Measurements from ENCODE around the gene ANO1. TPM values are rescaled to one million over a fixed set of nuclear protein-coding genes. Genes with fewer than 3 reads are reported as not detected.

ANO1 gene
- total RNA-seq, 1 experiment from 2014 or later: 41.7 TPM

DNA sequence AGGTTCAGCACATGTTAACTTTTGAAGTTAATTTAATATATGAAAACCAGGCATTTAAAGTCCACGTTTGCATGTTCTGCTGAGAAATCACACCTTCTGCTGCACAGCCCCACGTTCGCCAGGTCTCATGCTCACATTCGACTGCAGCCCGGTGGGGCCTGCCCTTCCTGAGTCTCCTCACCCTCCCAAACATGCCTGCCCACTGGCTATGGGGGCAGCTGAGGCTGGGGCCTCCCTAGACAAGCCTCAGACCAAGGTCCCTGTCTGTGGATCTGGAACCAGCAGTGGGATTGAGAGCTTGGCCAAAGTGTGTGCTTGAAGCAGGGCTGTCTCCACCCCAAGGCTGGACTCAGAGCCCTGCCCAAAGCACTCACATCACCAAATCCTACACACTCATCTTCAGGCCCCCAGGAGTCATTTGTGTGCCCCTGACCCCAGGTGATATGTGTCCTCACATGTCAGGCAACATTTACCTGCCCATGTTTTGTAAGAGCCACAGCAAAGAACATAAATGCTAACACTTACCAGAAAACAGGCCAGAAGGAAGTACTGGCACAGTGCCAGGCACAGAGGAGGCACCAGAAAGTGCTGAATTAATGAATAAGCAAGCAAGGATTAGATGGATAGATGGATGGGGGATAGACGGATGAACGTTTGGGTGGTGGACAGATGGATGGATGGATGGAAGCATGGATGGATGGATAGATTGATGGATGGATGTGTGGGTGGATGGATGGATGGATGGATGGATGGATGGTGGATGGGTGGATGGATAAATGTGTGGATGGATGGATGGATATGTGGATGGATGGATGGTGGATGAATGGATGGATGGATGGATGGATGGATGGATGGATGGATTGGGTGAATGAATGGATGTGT lies 115.5 kb downstream of the ANO1 start:
- Histone ChIP-seq H3K27ac (ENCODE audit: low read depth, low read length) (no peak overlapping the region), H3K9me2 (ENCODE audit: insufficient read depth) (no peaks in the 10 kb centered on the region), H3K36me3 (ENCODE audit: control insufficient read depth in 1 of 2, insufficient read depth in 2 of 2, low read length in 2 of 2) (no peaks in the 10 kb centered on the region), H3K9ac (ENCODE audit: low read length) (no peak overlapping the region), H2AFZ (ENCODE audit: low read depth, low read length, poor library complexity, severe bottlenecking) (no peak overlapping the region), H3K4me1 (ENCODE audit: control insufficient read depth in 1 of 2, insufficient read depth in 2 of 2, low read length in 2 of 2) (peaks cover 0 to 15% of the 10 kb centered on the region in 2 experiments; a peak in 2 of 4 replicates), H3K27me3 (ENCODE audit: insufficient read depth, low read length) (no peaks in the 10 kb centered on the region), H3K79me2 (ENCODE audit: insufficient read depth, low read length) (no peaks in the 10 kb centered on the region), H3K4me2 (ENCODE audit: low read length) (no peak overlapping the region), H3K4me3 (replicated peaks in 1 of 2; ENCODE audit: low read depth in 1 of 2, low read length in 2 of 2) (no peak overlapping the region), H4K20me1 (ENCODE audit: insufficient read depth) (no peaks in the 10 kb centered on the region), H3K9me3 (ENCODE audit: control insufficient read depth in 1 of 2, insufficient read depth in 1 of 2, low read depth in 1 of 2, low read length in 2 of 2) (no peaks in the 10 kb centered on the region)
- RAD21 ChIA-PET (ENCODE audit: low non-redundant PET in 1 of 2, low total read pairs in 2 of 2, uncharacterized antibody in 2 of 2, unreplicated experiment in 2 of 2): no interaction called here
- no peak for DNase-seq (ENCODE audit: low read depth, low spot score)
- POLR2A ChIA-PET: no interaction called here
- intact Hi-C loops (cut with micrococcal nuclease): loop anchor here (5.0 kb wide), 2 partner anchors 111 to 506 kb away; no protein-coding TSS in a partner anchor
- TF ChIP-seq ELF1 (IDR thresholded peaks at IDR 0.05; ENCODE audit: borderline replicate concordance, low read depth) (no peak), SIN3A (IDR thresholded peaks at IDR 0.05; ENCODE audit: low read depth) (no peak), EZH2phosphoT487 (IDR thresholded peaks at IDR 0.05; ENCODE audit: borderline replicate concordance) (no peak), FOSL1 (IDR thresholded peaks at IDR 0.05; ENCODE audit: low read depth) (no peak), EGR1 (IDR thresholded peaks at IDR 0.05; ENCODE audit: low read depth) (no peak), RAD21 (IDR thresholded peaks at IDR 0.05; ENCODE audit: low read depth) (no peak), POLR2A (IDR thresholded peaks at IDR 0.05; ENCODE audit: borderline replicate concordance, extremely low read depth, insufficient read depth, insufficient read length) (no peak), YY1 (IDR thresholded peaks at IDR 0.05; ENCODE audit: extremely low read depth, insufficient replicate concordance, low read depth, low read length) (no peak), CEBPB (IDR thresholded peaks at IDR 0.05; ENCODE audit: low read depth) (no peak), CBX3 (IDR thresholded peaks at IDR 0.05; ENCODE audit: low read depth) (no peak), ZFX (IDR thresholded peaks at IDR 0.05) (no peak), JUND (IDR thresholded peaks at IDR 0.05) (no peak), SRF (IDR thresholded peaks at IDR 0.05; ENCODE audit: low read depth) (no peak)
- TF ChIP-seq, protein P1, sequence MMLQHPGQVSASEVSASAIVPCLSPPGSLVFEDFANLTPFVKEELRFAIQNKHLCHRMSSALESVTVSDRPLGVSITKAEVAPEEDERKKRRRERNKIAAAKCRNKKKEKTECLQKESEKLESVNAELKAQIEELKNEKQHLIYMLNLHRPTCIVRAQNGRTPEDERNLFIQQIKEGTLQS (IDR thresholded peaks at IDR 0.05): no peak
- TF ChIP-seq, protein P2, sequence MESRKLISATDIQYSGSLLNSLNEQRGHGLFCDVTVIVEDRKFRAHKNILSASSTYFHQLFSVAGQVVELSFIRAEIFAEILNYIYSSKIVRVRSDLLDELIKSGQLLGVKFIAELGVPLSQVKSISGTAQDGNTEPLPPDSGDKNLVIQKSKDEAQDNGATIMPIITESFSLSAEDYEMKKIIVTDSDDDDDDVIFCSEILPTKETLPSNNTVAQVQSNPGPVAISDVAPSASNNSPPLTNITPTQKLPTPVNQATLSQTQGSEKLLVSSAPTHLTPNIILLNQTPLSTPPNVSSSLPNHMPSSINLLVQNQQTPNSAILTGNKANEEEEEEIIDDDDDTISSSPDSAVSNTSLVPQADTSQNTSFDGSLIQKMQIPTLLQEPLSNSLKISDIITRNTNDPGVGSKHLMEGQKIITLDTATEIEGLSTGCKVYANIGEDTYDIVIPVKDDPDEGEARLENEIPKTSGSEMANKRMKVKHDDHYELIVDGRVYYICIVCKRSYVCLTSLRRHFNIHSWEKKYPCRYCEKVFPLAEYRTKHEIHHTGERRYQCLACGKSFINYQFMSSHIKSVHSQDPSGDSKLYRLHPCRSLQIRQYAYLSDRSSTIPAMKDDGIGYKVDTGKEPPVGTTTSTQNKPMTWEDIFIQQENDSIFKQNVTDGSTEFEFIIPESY (IDR thresholded peaks at IDR 0.05; ENCODE audit: extremely low read depth, insufficient replicate concordance, low read length): no peak
- TF ChIP-seq, protein P3, sequence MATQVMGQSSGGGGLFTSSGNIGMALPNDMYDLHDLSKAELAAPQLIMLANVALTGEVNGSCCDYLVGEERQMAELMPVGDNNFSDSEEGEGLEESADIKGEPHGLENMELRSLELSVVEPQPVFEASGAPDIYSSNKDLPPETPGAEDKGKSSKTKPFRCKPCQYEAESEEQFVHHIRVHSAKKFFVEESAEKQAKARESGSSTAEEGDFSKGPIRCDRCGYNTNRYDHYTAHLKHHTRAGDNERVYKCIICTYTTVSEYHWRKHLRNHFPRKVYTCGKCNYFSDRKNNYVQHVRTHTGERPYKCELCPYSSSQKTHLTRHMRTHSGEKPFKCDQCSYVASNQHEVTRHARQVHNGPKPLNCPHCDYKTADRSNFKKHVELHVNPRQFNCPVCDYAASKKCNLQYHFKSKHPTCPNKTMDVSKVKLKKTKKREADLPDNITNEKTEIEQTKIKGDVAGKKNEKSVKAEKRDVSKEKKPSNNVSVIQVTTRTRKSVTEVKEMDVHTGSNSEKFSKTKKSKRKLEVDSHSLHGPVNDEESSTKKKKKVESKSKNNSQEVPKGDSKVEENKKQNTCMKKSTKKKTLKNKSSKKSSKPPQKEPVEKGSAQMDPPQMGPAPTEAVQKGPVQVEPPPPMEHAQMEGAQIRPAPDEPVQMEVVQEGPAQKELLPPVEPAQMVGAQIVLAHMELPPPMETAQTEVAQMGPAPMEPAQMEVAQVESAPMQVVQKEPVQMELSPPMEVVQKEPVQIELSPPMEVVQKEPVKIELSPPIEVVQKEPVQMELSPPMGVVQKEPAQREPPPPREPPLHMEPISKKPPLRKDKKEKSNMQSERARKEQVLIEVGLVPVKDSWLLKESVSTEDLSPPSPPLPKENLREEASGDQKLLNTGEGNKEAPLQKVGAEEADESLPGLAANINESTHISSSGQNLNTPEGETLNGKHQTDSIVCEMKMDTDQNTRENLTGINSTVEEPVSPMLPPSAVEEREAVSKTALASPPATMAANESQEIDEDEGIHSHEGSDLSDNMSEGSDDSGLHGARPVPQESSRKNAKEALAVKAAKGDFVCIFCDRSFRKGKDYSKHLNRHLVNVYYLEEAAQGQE (IDR thresholded peaks at IDR 0.05; ENCODE audit: low read depth): no peak
- BruUV-seq (replicated peaks): no TSS peak
- CTCF ChIA-PET: interaction anchor here (1.3 kb wide), 1 partner anchor 279 kb away, joined by 3 read pairs; no protein-coding TSS in a partner anchor
- ATAC-seq: no peak

All from HCT116 (cell line).